ENCODE data around the gene DDAH1.
A peak's percentile ranks its signal among the peaks of the same experiment; 100 is the strongest.
"Not testable (repeated sequence)": the region's sequence is repeated elsewhere in the genome, so short reads cannot be mapped to it uniquely, and the experiment has no call there.

The DDAH1 gene

GRCh38 chr1:85465099-85465785, at the start of gene DDAH1:
Gene DDAH1, minus strand, starts transcription at chr1:85465159. Its CDS starts 114 bp downstream, at chr1:85465045.
- FAIRE-seq (no peak), DNase-seq (ENCODE audit: insufficient read length, low spot score) (peak; percentile 51)

- FAIRE-seq; DNase-seq (ENCODE audit: insufficient read length, low spot score): not testable (repeated sequence)
These were observed 49.0 kb upstream of the DDAH1 start for GRCh38 chr1:85513998-85514397.

- FAIRE-seq (no peak), DNase-seq (ENCODE audit: insufficient read length, low spot score) (no peak)
These were observed 39.5 kb upstream of the DDAH1 start for GRCh38 chr1:85504417-85504816.

- FAIRE-seq (no peak), DNase-seq (ENCODE audit: insufficient read length, low spot score) (peak; percentile 48)
These were observed 37.7 kb upstream of the DDAH1 start for GRCh38 chr1:85502625-85503083.

GRCh38 chr1:85502171-85502570, 37.2 kb upstream of the DDAH1 start:
- no peak for DNase-seq (ENCODE audit: insufficient read length, low spot score)
- no peak for FAIRE-seq

- FAIRE-seq (no peak), DNase-seq (ENCODE audit: insufficient read length, low spot score) (no peak)
These were observed 36.5 kb upstream of the DDAH1 start for GRCh38 chr1:85501355-85501898.

- DNase-seq (ENCODE audit: insufficient read length, low spot score): no peak
- FAIRE-seq: no peak
These were observed 32.1 kb upstream of the DDAH1 start for GRCh38 chr1:85496941-85497582.

- FAIRE-seq (peak; percentile 60), DNase-seq (ENCODE audit: insufficient read length, low spot score) (peak; percentile 63)
These were observed 30.6 kb upstream of the DDAH1 start for GRCh38 chr1:85495556-85495955.

GRCh38 chr1:85494904-85495266, 29.9 kb upstream of the DDAH1 start:
- DNase-seq (ENCODE audit: insufficient read length, low spot score): peak; percentile 9
- no peak for FAIRE-seq

GRCh38 chr1:85494074-85494903, 29.3 kb upstream of the DDAH1 start:
- FAIRE-seq: peak; percentile 13
- no peak for DNase-seq (ENCODE audit: insufficient read length, low spot score)

- DNase-seq (ENCODE audit: insufficient read length, low spot score) (no peak), FAIRE-seq (no peak)
These were observed 25.5 kb upstream of the DDAH1 start for GRCh38 chr1:85490270-85490985.

GRCh38 chr1:85488126-85488525, 23.2 kb upstream of the DDAH1 start:
- FAIRE-seq (no peak), DNase-seq (ENCODE audit: insufficient read length, low spot score) (no peak)

- no peak for FAIRE-seq
- no peak for DNase-seq (ENCODE audit: insufficient read length, low spot score)
These were observed 20.6 kb upstream of the DDAH1 start for GRCh38 chr1:85485516-85485915.

GRCh38 chr1:85484716-85485115, 19.8 kb upstream of the DDAH1 start:
- no peak for FAIRE-seq

GRCh38 chr1:85484264-85484663, 19.3 kb upstream of the DDAH1 start:
- no peak for FAIRE-seq
- peak; percentile 17 for DNase-seq (ENCODE audit: insufficient read length, low spot score)

More at GRCh38 chr1:85484716-85485115, 19.8 kb upstream of the DDAH1 start:
- no peak for DNase-seq (ENCODE audit: insufficient read length, low spot score)

GRCh38 chr1:85481688-85482087, 16.7 kb upstream of the DDAH1 start:
- FAIRE-seq: peak; percentile 58
- no peak for DNase-seq (ENCODE audit: insufficient read length, low spot score)

- FAIRE-seq: no peak
- DNase-seq (ENCODE audit: insufficient read length, low spot score): no peak
These were observed 15.6 kb upstream of the DDAH1 start for GRCh38 chr1:85480566-85480965.

- FAIRE-seq (no peak), DNase-seq (ENCODE audit: insufficient read length, low spot score) (no peak)
These were observed 14.5 kb upstream of the DDAH1 start for GRCh38 chr1:85479491-85479890.

- no peak for FAIRE-seq
- no peak for DNase-seq (ENCODE audit: insufficient read length, low spot score)
These were observed 13.4 kb upstream of the DDAH1 start for GRCh38 chr1:85478366-85478765.

- no peak for FAIRE-seq
- no peak for DNase-seq (ENCODE audit: insufficient read length, low spot score)
These were observed 10.1 kb upstream of the DDAH1 start for GRCh38 chr1:85475055-85475454.
